OCI-LY3 (cell line): ENCODE measurements around the gene ZNF165.
"Not testable (repeated sequence)": the region's sequence is repeated elsewhere in the genome, so short reads cannot be mapped to it uniquely, and the experiment has no call there.

ENCODE experiments used
- CTCF ChIP-seq: fragments of 200-600, 300-600 bp; sonication (generic); IDR thresholded peaks from 2 replicates; pipeline ENCODE4 v1.5.1; 2014; ENCODE audit warnings: antibody characterized with exemption, low read length, low read depth
- EZH2phosphoT487 ChIP-seq: fragments of 200-600 bp; shearing (Covaris generic); IDR thresholded peaks from 2 replicates; pipeline ENCODE4 v1.6.1; 2018; ENCODE audit warnings: antibody characterized with exemption, mixed run types, low read depth

DNA sequence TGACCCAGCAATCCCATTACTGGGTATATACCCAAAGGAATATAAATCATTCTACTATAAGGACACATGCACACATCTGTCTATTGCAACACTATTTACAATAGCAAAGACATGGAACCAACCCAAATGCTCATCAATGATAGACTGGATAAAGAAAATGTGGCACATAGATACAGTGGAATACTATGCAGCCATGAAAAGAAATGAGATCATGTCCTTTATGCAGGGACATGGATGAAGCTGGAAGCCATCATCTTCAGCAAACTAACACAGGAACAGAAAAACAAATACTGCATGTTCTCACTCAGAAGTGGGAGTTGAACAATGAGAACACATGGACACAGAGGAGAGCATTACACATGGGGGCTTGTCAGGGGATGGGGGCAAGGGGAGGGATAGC lies 22.3 kb downstream of the ZNF165 start:
- TF ChIP-seq CTCF, EZH2phosphoT487: not testable (repeated sequence)
